Natural killer cell (primary cell): Measurements from ENCODE around the gene DDX56. TPM values are rescaled to one million over a fixed set of nuclear protein-coding genes. Genes with fewer than 3 reads are reported as not detected.

ENCODE experiments used
- ATAC-seq, 3 donors: fragments of 150-1000 bp in 2 of 3; fragments of 200-7000 bp in 1 of 3; cut with Tn5 transposase; 1 replicate in 1 of 3; 2 replicates in 2 of 3; pipeline ENCODE4 v1.10.0; 2021; ENCODE audit warnings: mild to moderate bottlenecking in 2 of 3, moderate library complexity in 2 of 3
- DNase-seq, 2 donors: peaks; one replicate each; pipeline versions ENCODE4 v3.0.0 to v3.0.0-alpha.2; 2013 to 2021; ENCODE audit warnings: mixed read lengths in 1 of 2
- H3K27ac ChIP-seq: one replicate; pipeline ENCODE4 v1.5.1; 2013; ENCODE audit warnings: mild to moderate bottlenecking, low read length
- H3K27me3 ChIP-seq: one replicate; pipeline ENCODE4 v1.6.1; 2013; ENCODE audit warnings: low read length; ENCODE audit not compliant: control insufficient read depth, insufficient read depth
- H3K36me3 ChIP-seq: one replicate; pipeline ENCODE4 v1.6.1; 2013; ENCODE audit warnings: low read length; ENCODE audit not compliant: control insufficient read depth, insufficient read depth
- H3K4me1 ChIP-seq: one replicate; pipeline ENCODE4 v1.6.1; 2013; ENCODE audit warnings: low read length; ENCODE audit not compliant: control insufficient read depth, insufficient read depth
- H3K4me3 ChIP-seq: one replicate; pipeline ENCODE4 v1.5.1; 2013; ENCODE audit warnings: low read length
- H3K9me3 ChIP-seq: one replicate; pipeline ENCODE4 v1.6.1; 2013; ENCODE audit warnings: low read length; ENCODE audit not compliant: control insufficient read depth, insufficient read depth
- H3K27ac Mint-ChIP-seq, 2 donors: one replicate each; pipeline ENCODE4 v1.8.0; 2022; ENCODE audit warnings: mild to moderate bottlenecking in 2 of 2, mixed read lengths in 2 of 2, moderate library complexity in 1 of 2
- H3K27me3 Mint-ChIP-seq, 2 donors: one replicate each; pipeline ENCODE4 v1.8.0; 2022; ENCODE audit warnings: low read depth in 2 of 2, mixed read lengths in 2 of 2
- H3K36me3 Mint-ChIP-seq: one replicate; pipeline ENCODE4 v1.8.0; 2022; ENCODE audit warnings: mixed read lengths
- H3K4me1 Mint-ChIP-seq, 2 donors: one replicate each; pipeline ENCODE4 v1.8.0; 2022; ENCODE audit warnings: mixed read lengths in 2 of 2
- H3K4me3 Mint-ChIP-seq: one replicate; pipeline ENCODE4 v1.8.0; 2022; ENCODE audit warnings: mild to moderate bottlenecking, moderate library complexity, mixed read lengths
- H3K9me3 Mint-ChIP-seq, 2 donors: one replicate each; pipeline ENCODE4 v1.8.0; 2022; ENCODE audit warnings: mixed read lengths in 2 of 2
- CTCF ChIP-seq: fragments of 200-600 bp; IDR thresholded peaks from one replicate; pipeline ENCODE4 v1.8.0; 2022; ENCODE audit warnings: antibody characterized with exemption
- WGBS: methylation state at CpG from one replicate; pipeline ENCODE4 v1.1.7; 2013; ENCODE audit warnings: missing lambda C conversion rate; ENCODE audit not compliant: insufficient coverage; 5-methylcytosine and 5-hydroxymethylcytosine counted together
- intact Hi-C: fragments of 100-400 bp; cut with micrococcal nuclease; formaldehyde crosslinking; loops from one replicate; pipeline ENCODE4 v1.14.2; 2022
- total RNA-seq, 4 donors: library from RNA; stranded (reverse); fragments of 120-200 nt in 1 of 4; gene quantifications; one replicate each; pipeline versions ENCODE4 v1.2.3 to v1.2.4, GENCODE V29; 2013 to 2022

Gene DDX56
- total RNA-seq, 3 donors from 2014 or later (not counting 1 experiment from before 2014, with no cell fraction given), result 67.8 to 85.5 (median 84.5) TPM

GRCh38 chr7:44607141-44608068 lies 33.7 kb upstream of the DDX56 start:
- no peak for ATAC-seq
- no peaks in the 10 kb centered on the region for H3K27me3 Mint-ChIP-seq
- Histone ChIP-seq H3K4me3 (peak overlapping the region; percentile 86), H3K27ac (peak overlapping the region; percentile 92), H3K36me3 (no peaks in the 10 kb centered on the region), H3K4me1 (peaks cover 28% of the 10 kb centered on the region), H3K9me3 (no peaks in the 10 kb centered on the region), H3K27me3 (no peaks in the 10 kb centered on the region)
- H3K36me3 Mint-ChIP-seq, result no peaks in the 10 kb centered on the region
- peak overlapping the region; percentile 99 for H3K4me3 Mint-ChIP-seq
- WGBS, result 53% methylated on average over 33 of the region's 35 CpGs
- no peak for DNase-seq
- intact Hi-C loops, result loop anchor here (10.0 kb wide), 1 partner anchor 507 kb away; the partner anchor contains the start of gene TBRG4
- H3K27ac Mint-ChIP-seq, result peak overlapping the region; percentile 99 to 100
- H3K9me3 Mint-ChIP-seq, result no peaks in the 10 kb centered on the region
- no peak for TF ChIP-seq CTCF
- H3K4me1 Mint-ChIP-seq, result peaks cover 33 to 35% of the 10 kb centered on the region in 2 donors

- peak within 1 kb of the TSS; percentile 99 to 100 for H3K27ac Mint-ChIP-seq
- peak within 1 kb of the TSS; percentile 86 for H3K4me3 ChIP-seq
These were observed 32.8 kb upstream of the DDX56 start, which contains the start of gene OGDH for GRCh38 chr7:44606341-44607140. Gene OGDH, plus strand, starts transcription at chr7:44606627. Its CDS starts 17,717 bp downstream, at chr7:44624344.

DNA sequence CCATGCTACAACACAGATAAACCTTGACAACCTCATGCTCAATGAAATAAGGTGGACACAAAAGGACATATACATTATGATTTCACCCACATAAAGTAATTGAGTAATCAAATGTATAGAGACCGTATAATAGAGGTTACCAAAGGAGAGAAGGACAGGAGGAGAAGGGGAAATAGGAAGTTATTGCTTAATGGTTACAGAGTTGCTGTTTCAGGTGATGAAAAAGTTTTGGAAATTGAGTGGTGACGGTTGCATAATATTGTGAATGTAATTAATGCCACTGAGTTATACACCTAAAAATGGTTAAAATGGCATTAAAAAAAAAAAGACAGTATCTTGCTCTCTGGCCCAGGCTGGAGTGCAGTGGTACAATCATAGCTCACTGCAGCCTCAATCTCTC lies 31.2 kb upstream of the DDX56 start:
- H3K27ac ChIP-seq, result no peak overlapping the region
- WGBS, result 75% methylated on average over 2 of the region's 2 CpGs
- intact Hi-C loops, result loop anchor here (10.0 kb wide), 1 partner anchor 510 kb away; the partner anchor contains the start of gene TBRG4

More at GRCh38 chr7:44606341-44607140, 32.8 kb upstream of the DDX56 start, which contains the start of gene OGDH:
- Mint-ChIP-seq H3K27me3 (no peaks in the 10 kb centered on the region), H3K4me1 (peaks cover 27 to 35% of the 10 kb centered on the region in 2 donors), H3K36me3 (no peaks in the 10 kb centered on the region), H3K9me3 (no peaks in the 10 kb centered on the region), H3K4me3 (peak within 1 kb of the TSS; percentile 99)
- Histone ChIP-seq H3K36me3 (no peaks in the 10 kb centered on the region), H3K27me3 (no peaks in the 10 kb centered on the region), H3K27ac (peak within 1 kb of the TSS; percentile 92), H3K4me1 (peaks cover 28% of the 10 kb centered on the region), H3K9me3 (no peaks in the 10 kb centered on the region)
- peak; percentile 99 to 100 for DNase-seq
- intact Hi-C loops, result loop anchor here (1.0 to 10.0 kb wide), 6 partner anchors 24 to 508 kb away; partner anchors contain the start of genes H2AZ2, PURB, TBRG4 and TMED4
- peak; percentile 90 to 98 (median 92) for ATAC-seq
- no peak for TF ChIP-seq CTCF
- under 1% methylated on average over 93 of the region's 93 CpGs for WGBS

More for the DNA sequence above, 31.2 kb upstream of the DDX56 start:
- H3K36me3 ChIP-seq, result no peaks in the 10 kb centered on the region
- no peaks in the 10 kb centered on the region for H3K9me3 Mint-ChIP-seq
- DNase-seq, result no peak
- peaks cover 28% of the 10 kb centered on the region for H3K4me1 ChIP-seq
- no peak for ATAC-seq
- H3K4me3 Mint-ChIP-seq, result peak overlapping the region; percentile 58
- no peak overlapping the region for H3K4me3 ChIP-seq
- no peaks in the 10 kb centered on the region for H3K27me3 ChIP-seq
- no peaks in the 10 kb centered on the region for H3K9me3 ChIP-seq
- no peaks in the 10 kb centered on the region for H3K36me3 Mint-ChIP-seq
- peaks cover 23 to 32% of the 10 kb centered on the region in 2 donors for H3K4me1 Mint-ChIP-seq
- H3K27ac Mint-ChIP-seq, result peak overlapping the region in 1 of 2 donors; percentile 99
- no peak for TF ChIP-seq CTCF
- no peaks in the 10 kb centered on the region for H3K27me3 Mint-ChIP-seq
